GM12891 (cell line): ENCODE measurements around the gene CD22.

ENCODE experiments used
- DNase-seq: peaks from one replicate; pipeline ENCODE4 v3.0.0; 2011; ENCODE audit warnings: low spot score; ENCODE audit not compliant: insufficient read length
- FAIRE-seq: peaks from 2 replicates; lab custom pipeline; 2011; peaks lifted over from hg19 to GRCh38; lab: Jason Lieb, UNC
- PAX5 ChIP-seq: IDR thresholded peaks from 2 replicates; pipeline ENCODE4 v1.6.1; 2011; ENCODE audit warnings: low read length, moderate library complexity, mild to moderate bottlenecking; ENCODE audit not compliant: insufficient read depth, severe bottlenecking
- POLR2A ChIP-seq: IDR thresholded peaks from 2 replicates; pipeline ENCODE4 v1.6.1; 2011; ENCODE audit warnings: low read depth, low read length, control low read depth
- POLR2AphosphoS5 ChIP-seq: IDR thresholded peaks from 2 replicates; pipeline ENCODE4 v1.6.1; 2011; ENCODE audit warnings: low read depth, low read length, control low read depth
- POU2F2 ChIP-seq: IDR thresholded peaks from 2 replicates; pipeline ENCODE4 v1.6.1; 2011; ENCODE audit warnings: low read depth, mild to moderate bottlenecking, control low read depth, low read length, moderate library complexity
- SPI1 ChIP-seq: IDR thresholded peaks from 2 replicates; pipeline ENCODE4 v1.6.1; 2011; ENCODE audit warnings: low read depth, low read length, control low read depth
- TAF1 ChIP-seq: IDR thresholded peaks from 2 replicates; pipeline ENCODE4 v1.6.1; 2011; ENCODE audit warnings: low read depth, low read length, control low read depth

CD22 gene

DNA sequence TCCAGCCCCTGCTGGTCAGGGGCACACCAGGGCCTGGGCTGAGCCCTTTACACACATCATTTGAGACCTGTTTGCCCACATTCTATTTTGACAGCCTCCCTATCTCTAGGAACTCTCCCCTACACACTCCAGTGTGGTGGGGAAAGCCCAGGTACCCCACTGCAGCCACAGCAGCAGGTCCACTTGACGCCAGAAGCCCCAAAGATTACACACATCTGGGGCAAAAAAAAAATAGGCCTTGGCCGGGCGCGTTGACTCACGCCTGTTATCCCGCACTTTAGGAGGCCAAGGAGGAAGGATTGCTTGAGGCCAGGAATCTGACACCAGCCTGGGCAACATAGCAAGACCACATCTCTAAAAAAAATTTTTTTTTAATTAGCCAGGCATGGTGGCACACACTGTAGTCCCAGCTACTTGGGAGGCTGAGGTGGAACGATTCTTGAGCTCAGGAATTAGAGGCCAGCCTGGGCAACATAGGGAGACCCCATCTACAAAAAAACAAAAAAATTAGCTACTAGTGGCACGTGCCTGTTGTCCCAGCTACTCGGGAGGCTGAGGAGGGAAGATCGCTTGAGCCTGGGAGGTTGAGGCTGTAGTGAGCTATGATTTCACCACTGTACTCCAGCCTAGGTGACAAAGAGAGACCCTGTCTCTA lies 18.0 kb upstream of the CD22 start:
- DNase-seq (no peak), FAIRE-seq (no peak)
- no peak for TF ChIP-seq POLR2AphosphoS5
- TF ChIP-seq TAF1, result no peak
- TF ChIP-seq SPI1, result no peak
- no peak for TF ChIP-seq POLR2A
- TF ChIP-seq PAX5, result no peak
- TF ChIP-seq POU2F2, result no peak

DNA sequence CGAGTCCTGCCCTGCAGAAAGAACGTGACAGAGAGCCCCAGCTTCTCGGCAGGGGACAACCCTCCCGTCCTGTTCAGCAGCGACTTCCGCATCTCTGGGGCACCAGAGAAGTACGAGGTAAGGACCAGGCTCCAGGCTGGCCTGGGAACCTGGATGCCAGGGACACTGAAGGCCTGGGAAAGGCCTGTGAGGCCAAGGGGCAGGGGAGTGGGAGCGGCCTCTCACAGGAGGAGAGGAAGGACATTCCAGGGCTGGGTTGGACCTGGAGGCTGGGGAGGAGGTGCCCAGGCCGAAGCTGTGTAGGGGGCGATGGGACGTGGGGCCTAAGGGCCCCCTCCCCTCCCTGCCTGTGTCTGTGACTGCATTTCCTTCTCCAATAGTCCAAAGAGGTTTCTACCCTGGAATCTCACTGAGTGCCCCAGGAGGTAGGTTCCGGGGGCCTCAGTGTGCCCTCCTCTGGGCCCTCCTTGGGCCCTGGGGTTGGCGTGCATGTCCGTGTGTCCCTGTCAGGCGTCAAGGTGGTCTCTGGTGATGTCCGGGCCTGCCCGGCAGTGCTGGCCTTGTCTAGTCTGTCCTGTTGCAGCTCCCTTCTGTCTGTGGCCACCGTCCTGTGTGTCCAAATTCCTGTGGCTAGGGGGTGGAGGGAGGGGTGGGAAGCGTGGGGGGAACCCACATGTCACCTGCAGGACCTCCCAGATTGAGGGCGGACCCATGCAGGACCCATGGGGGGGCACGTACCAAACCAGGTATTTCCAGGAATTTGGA lies 16.9 kb upstream of the CD22 start:
- TF ChIP-seq POU2F2 (no peak), SPI1 (no peak), TAF1 (no peak), POLR2A (no peak), PAX5 (no peak), POLR2AphosphoS5 (no peak)
- FAIRE-seq (no peak), DNase-seq (no peak)

DNA sequence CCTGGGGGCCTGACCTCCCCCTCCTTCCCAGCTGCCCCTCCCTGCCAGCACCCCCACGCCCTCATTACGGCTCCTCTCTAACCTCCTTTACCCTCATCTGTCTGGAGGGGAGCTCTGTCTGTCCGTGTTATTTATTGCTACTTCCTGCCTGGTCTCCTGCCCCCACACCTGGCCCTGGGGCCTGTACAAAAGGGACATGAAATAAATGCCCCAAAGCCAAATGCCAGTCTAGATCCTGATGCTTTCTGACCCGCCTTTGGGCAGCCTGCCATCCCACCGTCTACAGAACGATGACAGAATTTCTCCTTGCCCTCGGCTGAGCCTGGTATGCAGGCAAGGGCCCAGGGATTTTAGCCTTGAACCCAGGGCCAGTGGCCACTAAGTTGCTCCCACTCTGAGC lies 15.4 kb upstream of the CD22 start:
- TF ChIP-seq POLR2A (no peak), POU2F2 (no peak), TAF1 (no peak), SPI1 (no peak), POLR2AphosphoS5 (no peak), PAX5 (no peak)
- no peak for FAIRE-seq
- no peak for DNase-seq

DNA sequence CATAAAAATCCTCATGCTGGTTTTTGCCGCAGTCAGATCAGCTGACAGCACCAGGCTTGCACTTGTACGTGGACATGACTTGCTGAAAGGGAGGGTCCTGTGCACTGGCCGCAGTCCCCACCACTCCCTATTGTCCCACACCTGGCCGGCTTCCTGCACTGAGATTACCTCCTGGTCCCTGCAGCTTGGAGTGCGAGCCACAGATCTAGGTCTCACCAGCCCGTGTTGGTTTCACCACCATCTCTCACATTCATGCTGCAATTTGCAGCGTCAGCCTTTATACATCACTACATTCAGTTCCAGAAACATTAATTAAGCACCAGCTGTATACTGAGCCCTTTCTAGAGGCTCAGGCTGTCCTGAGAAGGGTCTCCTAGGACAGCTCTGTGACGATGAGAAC lies 15.0 kb upstream of the CD22 start:
- DNase-seq, result no peak
- TF ChIP-seq PAX5 (no peak), POLR2A (no peak), SPI1 (no peak), TAF1 (no peak), POU2F2 (no peak), POLR2AphosphoS5 (no peak)
- FAIRE-seq, result no peak

DNA sequence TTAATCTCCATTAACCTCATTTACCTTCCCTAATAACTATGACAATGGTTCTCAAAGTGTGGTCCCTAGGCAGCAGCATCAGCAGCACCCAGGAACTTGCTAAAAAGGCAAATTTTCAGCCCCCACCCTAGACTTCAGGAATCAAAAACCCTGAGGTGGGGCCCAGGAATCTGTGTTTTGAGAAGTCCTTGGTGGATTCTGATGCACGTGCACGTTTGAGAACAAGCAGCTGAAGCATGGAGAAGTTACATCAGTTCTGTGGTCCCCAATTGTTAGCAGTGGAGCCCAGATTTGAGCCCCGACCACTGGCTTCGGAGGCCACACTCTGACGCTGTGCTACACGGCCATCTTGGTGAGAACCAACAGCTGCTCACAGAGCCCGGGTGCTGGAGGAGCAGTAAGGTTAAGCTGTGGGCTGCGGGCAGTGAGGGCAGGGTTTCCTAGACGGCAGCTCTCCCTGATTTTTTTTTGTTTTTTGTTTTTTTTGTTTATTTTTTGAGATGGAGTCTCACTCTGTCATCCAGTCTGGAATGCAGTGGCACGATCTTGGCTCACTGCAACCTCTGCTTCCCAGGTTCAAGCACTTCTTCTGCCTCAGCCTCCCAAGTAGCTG lies 14.0 kb upstream of the CD22 start:
- TF ChIP-seq POLR2AphosphoS5, result no peak
- no peak for TF ChIP-seq SPI1
- no peak for TF ChIP-seq TAF1
- TF ChIP-seq POU2F2, result no peak
- TF ChIP-seq PAX5, result no peak
- no peak for TF ChIP-seq POLR2A
- DNase-seq (no peak), FAIRE-seq (no peak)

DNA sequence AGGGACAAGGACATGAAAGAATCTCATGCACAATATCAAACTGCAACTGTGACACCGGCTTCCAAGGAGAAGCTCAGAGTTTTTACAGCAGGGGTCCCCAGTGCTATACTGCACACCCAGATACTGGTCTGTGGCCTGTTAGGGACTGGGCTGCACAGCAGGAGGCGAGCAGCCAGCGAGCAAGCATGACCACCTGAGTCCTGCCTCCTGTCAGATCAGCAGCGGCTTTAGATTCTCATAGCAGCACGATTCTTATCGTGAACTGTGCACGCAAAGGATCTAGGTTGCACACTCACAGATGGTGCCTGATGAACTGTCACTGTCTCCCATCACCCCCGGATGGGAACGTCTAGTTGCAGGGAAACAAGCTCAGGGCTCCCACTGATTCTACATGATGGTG lies 13.1 kb upstream of the CD22 start:
- DNase-seq (no peak), FAIRE-seq (no peak)
- no peak for TF ChIP-seq POLR2AphosphoS5
- no peak for TF ChIP-seq PAX5
- TF ChIP-seq POU2F2, result no peak

DNA sequence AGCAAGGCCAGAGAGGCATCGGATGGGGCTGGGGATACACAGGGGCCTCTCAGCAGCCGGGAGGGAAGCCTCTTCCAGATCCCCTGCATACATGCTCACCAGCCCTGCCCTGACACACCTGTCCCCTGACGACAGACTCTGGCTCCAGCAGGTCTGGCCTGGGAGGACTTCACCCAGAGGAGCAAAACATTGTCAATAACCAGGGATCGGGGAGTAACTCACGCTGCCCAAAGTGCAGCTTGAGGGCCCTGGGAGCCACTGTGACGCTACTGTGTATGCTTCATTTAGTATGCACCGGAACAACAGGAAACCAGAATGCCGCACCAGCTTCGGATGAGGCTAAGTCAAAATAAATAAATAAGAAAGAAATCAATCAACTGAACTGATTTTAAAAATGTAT lies 12.4 kb upstream of the CD22 start:
- FAIRE-seq (no peak), DNase-seq (no peak)
- no peak for TF ChIP-seq SPI1
- TF ChIP-seq TAF1, result no peak
- no peak for TF ChIP-seq PAX5
- TF ChIP-seq POU2F2, result no peak
- TF ChIP-seq POLR2AphosphoS5, result no peak
- TF ChIP-seq POLR2A, result no peak

DNA sequence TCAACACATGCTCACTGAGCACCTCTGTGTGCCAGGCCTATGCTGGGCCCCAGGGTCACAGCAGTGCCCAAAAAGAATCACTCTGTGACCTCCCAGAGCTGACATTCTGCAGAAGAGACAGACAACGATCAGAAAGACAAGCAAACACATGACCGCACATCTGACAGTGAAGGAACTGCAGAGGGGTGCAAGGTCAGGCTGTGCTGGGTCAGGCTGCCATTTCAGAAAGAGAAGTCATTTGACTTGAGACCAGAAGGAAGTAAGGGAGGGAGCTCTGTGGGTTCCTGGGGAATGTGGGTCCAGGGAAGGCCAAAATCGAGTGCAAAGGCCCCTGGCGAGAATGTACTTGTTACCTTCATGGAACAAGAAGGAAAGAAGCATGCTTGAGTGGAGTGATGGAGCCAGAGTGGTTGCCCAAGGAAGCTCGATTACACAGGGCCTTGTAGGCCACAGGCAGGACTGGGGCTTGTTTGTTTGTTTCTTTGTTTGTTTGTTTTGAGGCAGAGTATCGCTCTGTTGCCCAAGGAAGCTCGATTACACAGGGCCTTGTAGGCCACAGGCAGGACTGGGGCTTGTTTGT lies 11.4 kb upstream of the CD22 start:
- TF ChIP-seq POLR2A, result no peak
- TF ChIP-seq SPI1, result no peak
- TF ChIP-seq POLR2AphosphoS5, result no peak
- TF ChIP-seq POU2F2, result no peak
- TF ChIP-seq TAF1, result no peak
- no peak for TF ChIP-seq PAX5
- peak; percentile 31 for FAIRE-seq
- DNase-seq, result no peak

DNA sequence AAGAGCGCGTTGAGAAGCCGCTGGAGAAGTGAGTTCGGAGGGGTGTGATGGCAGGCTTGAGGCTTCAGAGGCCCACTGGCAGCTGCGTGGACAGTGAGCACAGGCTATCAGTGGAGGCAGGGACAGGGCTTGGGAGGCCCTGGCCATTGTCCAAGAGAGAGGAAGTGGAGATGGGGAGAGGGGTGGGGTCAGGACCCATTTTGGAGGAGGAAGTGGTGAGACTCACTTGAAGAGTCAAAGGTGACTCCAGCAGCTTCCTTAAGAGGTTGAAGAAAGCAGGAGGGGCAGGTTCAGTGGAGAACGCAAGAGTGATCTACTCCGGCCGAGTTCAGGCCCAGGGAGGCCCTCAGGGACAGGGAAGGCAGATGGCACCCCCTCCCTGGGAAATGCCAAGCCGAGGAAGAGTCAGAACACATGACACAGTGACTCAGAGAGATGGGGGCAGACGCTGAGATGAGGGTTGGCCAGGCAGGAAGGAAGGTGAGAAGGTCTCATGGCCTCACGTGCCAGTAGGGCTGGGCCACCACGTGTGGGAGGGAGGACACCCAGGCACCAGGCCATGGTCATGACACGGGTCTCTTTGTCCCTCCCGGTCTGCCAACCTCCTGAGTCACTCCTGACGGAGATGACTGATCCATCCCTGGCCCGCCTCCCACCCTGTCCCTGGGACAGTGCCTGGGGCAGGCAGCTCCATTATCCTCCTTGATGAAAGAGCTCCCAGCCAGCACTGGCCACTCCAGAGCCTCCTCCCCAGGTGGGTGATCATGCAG lies 10.1 kb upstream of the CD22 start:
- peak; percentile 47 for FAIRE-seq

More for the DNA sequence above, 10.1 kb upstream of the CD22 start:
- TF ChIP-seq POLR2AphosphoS5, result no peak
- no peak for TF ChIP-seq POU2F2
- no peak for TF ChIP-seq SPI1
- TF ChIP-seq TAF1, result no peak
- no peak for TF ChIP-seq POLR2A
- no peak for TF ChIP-seq PAX5
- DNase-seq, result no peak
